GM21381 (cell line): ENCODE data around the gene PCP2.
"Not testable (repeated sequence)": the region's sequence is repeated elsewhere in the genome, so short reads cannot be mapped to it uniquely, and the experiment has no call there.

ENCODE experiments used
- ATAC-seq: cut with Tn5 transposase; IDR thresholded peaks from one replicate; pipeline ENCODE4 v1.9.1; 2021; ENCODE audit warnings: mild to moderate bottlenecking, moderate library complexity; ENCODE audit not compliant: unreplicated experiment

PCP2 gene

GRCh38 chr19:7662657-7663056 lies 29.1 kb upstream of the PCP2 start:
- ATAC-seq = no peak

GRCh38 chr19:7661744-7662538 lies 28.4 kb upstream of the PCP2 start:
- no peak for ATAC-seq

GRCh38 chr19:7658219-7658686 lies 24.7 kb upstream of the PCP2 start:
- no peak for ATAC-seq

- ATAC-seq = no peak
Measured at GRCh38 chr19:7657131-7657751, 23.7 kb upstream of the PCP2 start.

- ATAC-seq = no peak
Measured at GRCh38 chr19:7655581-7655980, 22.1 kb upstream of the PCP2 start.

GRCh38 chr19:7654401-7654800 lies 20.9 kb upstream of the PCP2 start:
- no peak for ATAC-seq

GRCh38 chr19:7652061-7652641 lies 18.6 kb upstream of the PCP2 start:
- ATAC-seq = no peak

GRCh38 chr19:7650148-7650547 lies 16.6 kb upstream of the PCP2 start:
- no peak for ATAC-seq

GRCh38 chr19:7648265-7649014 lies 14.9 kb upstream of the PCP2 start:
- no peak for ATAC-seq

GRCh38 chr19:7647156-7647555 lies 13.6 kb upstream of the PCP2 start:
- ATAC-seq = no peak

- ATAC-seq = no peak
Measured at GRCh38 chr19:7646426-7646700, 12.8 kb upstream of the PCP2 start.

GRCh38 chr19:7645656-7646425 lies 12.3 kb upstream of the PCP2 start:
- ATAC-seq = no peak

GRCh38 chr19:7645163-7645562 lies 11.6 kb upstream of the PCP2 start:
- ATAC-seq = no peak

- ATAC-seq = no peak
Measured at GRCh38 chr19:7644550-7644877, 11.0 kb upstream of the PCP2 start.

GRCh38 chr19:7643629-7644549 lies 10.4 kb upstream of the PCP2 start:
- not testable (repeated sequence) for ATAC-seq

- ATAC-seq = no peak
Measured at GRCh38 chr19:7643031-7643415, 9.5 kb upstream of the PCP2 start.

GRCh38 chr19:7642295-7643030 lies 8.9 kb upstream of the PCP2 start:
- ATAC-seq = no peak

GRCh38 chr19:7641290-7642276 lies 8.1 kb upstream of the PCP2 start:
- no peak for ATAC-seq
